HUDEP-2 (cell line): ENCODE results near the gene JARID2.
"Not testable (repeated sequence)": the region's sequence is repeated elsewhere in the genome, so short reads cannot be mapped to it uniquely, and the experiment has no call there.

Experiments
- DNase-seq, 76 experiments: peaks; one replicate each; lab custom pipeline; 2025; ENCODE audit not compliant: unreplicated experiment in 76 of 76; lab: John Stamatoyannopoulos, UW

The JARID2 gene

GRCh38 chr6:15522856-15523529 is 277.1 kb downstream of the JARID2 start:
- no peak for DNase-seq

- no peak for DNase-seq
Measured at GRCh38 chr6:15523679-15524630, 278.1 kb downstream of the JARID2 start.

- DNase-seq = no peak
Measured at GRCh38 chr6:15524861-15525401, 279.1 kb downstream of the JARID2 start.

GRCh38 chr6:15526212-15526701 is 280.4 kb downstream of the JARID2 start:
- no peak for DNase-seq

GRCh38 chr6:15527838-15528617 is 282.2 kb downstream of the JARID2 start:
- DNase-seq = no peak

DNA sequence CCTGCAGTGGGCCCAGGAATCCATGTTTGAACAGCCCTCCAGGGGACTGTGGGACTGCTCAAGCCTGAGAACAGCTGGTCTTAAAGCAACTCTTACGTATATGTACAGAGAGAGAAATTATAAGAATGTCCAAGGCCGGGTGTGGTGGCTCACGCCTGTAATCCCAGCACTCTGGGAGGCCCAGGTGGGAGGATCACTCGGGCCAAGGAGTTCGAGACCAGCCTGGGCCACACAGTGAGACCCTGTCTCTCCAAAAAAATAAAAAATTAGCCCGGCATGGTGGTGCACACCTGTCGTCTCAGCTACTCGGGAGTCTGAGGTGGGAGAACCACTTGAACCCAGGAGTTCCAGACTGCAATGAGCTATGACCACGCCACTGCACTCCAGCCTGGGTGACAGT is 283.0 kb downstream of the JARID2 start:
- DNase-seq = no peak

DNA sequence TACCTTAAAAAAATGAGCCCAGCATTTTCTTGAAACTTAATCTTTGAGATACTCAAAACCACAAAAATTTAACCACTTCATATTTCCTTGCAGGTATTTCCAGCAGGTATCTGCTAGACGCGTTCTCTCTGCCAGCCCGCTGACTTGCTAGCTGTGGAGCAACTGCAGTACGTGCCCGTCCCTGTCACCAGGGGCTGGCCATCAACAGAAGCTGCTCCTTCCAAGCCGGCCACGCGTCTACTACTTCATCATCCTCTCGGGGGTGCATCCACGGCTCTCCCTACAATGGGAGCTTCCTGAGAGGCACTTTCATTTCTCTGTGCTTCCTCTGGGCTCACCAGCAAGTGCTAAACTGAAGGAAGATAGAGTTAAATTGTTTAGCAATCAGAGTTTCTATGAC is 284.5 kb downstream of the JARID2 start:
- no peak for DNase-seq

- DNase-seq = no peak
Measured at GRCh38 chr6:15531973-15532372, 286.1 kb downstream of the JARID2 start.

DNA sequence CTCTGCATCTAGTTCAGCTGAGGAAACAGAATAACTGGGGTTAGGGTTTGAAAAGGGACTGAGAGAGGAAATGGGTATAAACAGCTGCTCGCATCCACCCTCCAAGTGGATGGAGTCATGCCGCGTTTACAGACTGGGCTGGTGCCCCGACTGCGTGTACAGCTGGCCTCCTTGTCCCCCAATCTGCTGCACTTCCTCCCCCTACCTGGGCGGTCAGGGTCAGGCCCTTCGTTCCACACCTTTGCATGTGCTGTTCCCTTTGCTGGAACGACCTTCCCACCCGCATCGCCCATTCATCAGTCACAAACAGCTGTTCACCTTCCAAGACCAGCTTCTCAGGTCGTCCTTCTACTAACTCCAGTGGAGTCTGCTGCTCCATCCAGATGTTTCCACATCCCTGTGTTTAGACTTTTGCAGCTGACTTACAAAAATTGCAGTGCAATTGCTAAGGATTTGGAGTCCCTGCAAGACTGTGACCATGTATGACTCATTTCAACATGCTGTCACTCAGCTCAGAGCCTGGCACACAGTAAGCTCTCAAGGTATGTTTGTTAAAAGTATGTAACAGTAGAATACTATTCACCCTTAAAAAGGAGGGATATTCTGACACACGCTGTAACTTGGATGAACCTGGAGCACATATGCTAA is 287.6 kb downstream of the JARID2 start:
- no peak for DNase-seq

DNA sequence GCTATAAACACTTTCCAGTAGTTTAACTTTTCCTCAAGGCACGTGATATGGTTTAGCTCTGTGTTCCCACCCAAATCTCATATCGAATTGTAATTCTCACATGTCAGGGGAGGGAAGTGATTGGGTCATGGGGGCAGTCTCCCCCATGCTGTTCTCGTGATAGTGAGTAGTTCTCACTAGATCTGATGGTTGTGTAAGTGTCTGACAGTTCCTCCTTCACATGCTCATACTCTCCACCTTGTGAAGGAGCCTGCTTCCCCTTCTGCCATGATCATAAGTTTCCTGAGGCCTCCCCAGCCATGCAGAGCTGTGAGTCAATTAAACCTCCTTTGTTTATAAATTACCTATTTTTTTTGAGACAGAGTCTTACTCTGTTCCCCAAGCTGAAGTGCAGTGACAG is 289.1 kb downstream of the JARID2 start:
- DNase-seq = no peak

DNA sequence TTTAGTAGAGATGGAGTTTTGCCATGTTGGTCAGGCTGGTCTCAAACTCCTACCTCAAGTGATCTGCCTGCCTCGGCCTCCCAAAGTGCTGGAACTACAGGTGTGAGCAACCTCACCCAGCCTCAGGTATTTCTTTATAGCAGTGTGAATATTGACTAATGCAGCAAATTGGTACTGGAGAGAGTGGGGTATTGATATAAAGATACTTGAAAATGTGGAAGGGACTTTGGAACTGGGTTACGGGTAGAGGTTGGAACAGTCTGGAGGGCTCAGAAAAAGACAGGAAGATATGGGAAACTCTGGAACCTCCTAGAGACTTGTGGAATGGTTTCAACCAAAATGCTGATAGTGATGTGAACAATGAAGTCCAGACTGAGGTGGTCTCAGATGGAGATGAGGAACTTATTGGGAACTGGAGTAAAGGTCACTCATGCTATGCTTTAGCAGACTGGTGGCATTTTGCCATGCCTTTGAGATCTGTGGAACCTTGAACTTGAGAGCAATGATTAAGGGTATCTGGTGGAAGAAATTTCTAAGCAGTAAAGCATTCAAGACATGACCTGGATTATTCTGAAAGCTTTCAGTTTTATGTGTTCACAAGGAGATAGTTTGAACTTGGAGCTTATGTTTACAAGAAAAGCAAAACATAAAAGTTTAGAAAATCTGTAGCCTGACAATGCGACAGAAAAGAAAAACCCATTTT is 289.8 kb downstream of the JARID2 start:
- peak in 1 of 76 experiments; percentile 12 for DNase-seq

- no peak for DNase-seq
Measured at GRCh38 chr6:15536198-15536955, 290.5 kb downstream of the JARID2 start.

GRCh38 chr6:15538106-15538505 is 292.2 kb downstream of the JARID2 start:
- DNase-seq = no peak

- DNase-seq = no peak
Measured at GRCh38 chr6:15538766-15539495, 293.1 kb downstream of the JARID2 start.

DNA sequence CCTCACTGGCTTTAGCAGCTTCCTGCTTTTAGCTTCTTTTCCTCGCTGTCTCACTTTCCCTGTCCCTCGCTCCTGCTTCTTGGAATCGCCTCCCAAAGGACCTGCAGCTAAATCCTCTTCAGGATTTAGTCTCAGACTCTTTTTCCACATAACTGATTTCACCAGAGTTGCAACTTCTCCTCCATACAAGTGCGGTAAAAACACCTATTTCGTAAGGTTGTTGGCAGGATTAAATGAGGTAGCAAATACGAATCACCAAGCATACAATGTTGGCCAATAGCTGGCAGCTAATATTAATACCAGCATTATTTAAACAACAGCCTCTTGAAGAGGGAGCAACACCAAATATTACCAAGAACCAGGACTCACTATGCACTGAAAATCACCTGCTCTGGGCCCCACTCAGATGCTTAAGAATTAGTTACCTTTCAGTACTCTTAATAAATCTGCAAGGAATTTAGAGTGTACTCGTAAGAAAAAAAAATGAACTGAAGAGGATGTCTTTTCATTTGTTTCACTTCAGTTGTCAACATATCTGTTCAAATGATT is 293.9 kb downstream of the JARID2 start:
- no peak for DNase-seq

DNA sequence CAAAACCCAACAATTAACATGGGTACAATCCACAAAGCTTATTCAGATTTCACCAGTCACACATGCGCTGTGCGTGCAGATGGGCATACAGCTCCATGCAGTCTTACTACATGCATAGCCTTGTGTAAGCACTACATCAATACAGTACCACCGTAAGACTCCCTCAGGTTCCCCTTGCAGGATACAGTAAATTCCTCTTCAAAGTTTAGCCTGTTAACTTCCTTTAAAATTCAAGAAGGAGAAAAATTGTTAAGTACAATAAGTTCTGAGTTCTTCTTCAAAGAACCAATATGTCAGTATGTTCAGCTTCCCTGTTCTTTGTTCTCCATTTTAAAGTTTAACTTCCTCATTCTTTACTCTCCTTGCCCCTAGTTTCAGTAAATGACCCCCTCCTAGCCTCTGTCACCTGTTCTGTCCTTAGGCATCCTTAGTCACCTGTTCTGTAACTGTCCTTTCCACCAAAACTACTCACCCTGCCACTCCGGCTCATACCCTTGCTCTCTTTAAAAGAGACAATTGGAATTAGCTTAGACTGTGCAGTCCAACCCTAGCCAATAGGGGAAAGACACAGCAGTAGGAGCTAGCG is 297.6 kb downstream of the JARID2 start:
- DNase-seq = not testable (repeated sequence)

- no peak for DNase-seq
Measured at GRCh38 chr6:15544321-15544900, 298.5 kb downstream of the JARID2 start.
